Psoas muscle (tissue), 8 donors: Measurements from ENCODE around the gene DCTN4. TPM values are rescaled to one million over a fixed set of nuclear protein-coding genes. Genes with fewer than 3 reads are reported as not detected.
"Not testable (repeated sequence)": the region's sequence is repeated elsewhere in the genome, so short reads cannot be mapped to it uniquely, and the experiment has no call there.

Experiments used
- ATAC-seq, 4 donors: fragments of 200-7000 bp; cut with Tn5 transposase; one replicate each; pipeline ENCODE4 v1.9.1; 2020; ENCODE audit warnings: moderate library complexity in 3 of 4, mild to moderate bottlenecking in 2 of 4
- DNase-seq, 2 donors: peaks; one replicate each; pipeline ENCODE4 v3.0.0-alpha.2; 2020
- H3K27ac ChIP-seq: fragments of 200-600 bp; one replicate; pipeline ENCODE4 v1.8.0; 2022
- H3K27me3 ChIP-seq, 3 donors: fragments of 200-600 bp in 1 of 3; one replicate each; pipeline versions ENCODE4 v1.6.1 to v1.8.0; 2013 to 2022; ENCODE audit warnings: low read length in 2 of 3, mild to moderate bottlenecking in 2 of 3, moderate library complexity in 1 of 3; ENCODE audit not compliant: insufficient read depth in 3 of 3
- H3K36me3 ChIP-seq, 2 donors: fragments of 200-600 bp in 1 of 2; one replicate each; pipeline versions ENCODE4 v1.6.1 to v1.8.0; 2013 to 2022; ENCODE audit warnings: low read depth in 1 of 2, mild to moderate bottlenecking in 1 of 2, moderate library complexity in 1 of 2; ENCODE audit not compliant: insufficient read depth in 1 of 2
- H3K4me1 ChIP-seq: fragments of 200-600 bp; one replicate; pipeline ENCODE4 v1.8.0; 2022
- H3K4me3 ChIP-seq: fragments of 200-600 bp; one replicate; pipeline ENCODE4 v1.8.0; 2022; ENCODE audit warnings: mild to moderate bottlenecking
- H3K9me3 ChIP-seq: fragments of 200-600 bp; one replicate; pipeline ENCODE4 v1.8.0; 2022
- CTCF ChIP-seq: fragments of 200-600 bp; IDR thresholded peaks from one replicate; pipeline ENCODE4 v1.8.0; 2022; ENCODE audit warnings: antibody characterized with exemption
- WGBS, 3 donors: extraction: QIAGEN DNeasy Blood & Tissue Kit; methylation state at CpG; one replicate each; pipeline versions ENCODE4 v1.1.6 to v1.1.7; 2013; 5-methylcytosine and 5-hydroxymethylcytosine counted together
- intact Hi-C, 2 donors: fragments of 100-400 bp; cut with DNase I; formaldehyde crosslinking; loops; one replicate each; pipeline versions ENCODE4 v1.11.0 to v1.14.2; 2022
- polyA plus RNA-seq, 3 donors: library from polyadenylated mRNA; stranded (reverse); fragments of 200-250 nt; gene quantifications; one replicate each; pipeline ENCODE4 v1.2.3, GENCODE V29; 2013
- total RNA-seq, 4 donors: library from RNA; stranded (reverse); fragmentation: NEBNext Ultra II Directional in 2 of 4; extraction: Animal tissue kit (Norgen Biotek cat#: 25700) in 2 of 4; gene quantifications; one replicate each; pipeline versions ENCODE4 v1.2.1 to v1.2.4, GENCODE V29; 2021 to 2023
- donor health status: healthy with polysubstance abuse.
- donor health status: DM: no; HTN: no; CAD: no; lungs with moderate emphysema.
- donor health status: Bipolar disorder and iron deficiency.
- donor health status: healthy.
- donor health status: DM: yes; HTN: yes; CAD: no.
- donor health status: DM: no; HTN: no; CAD: no.
- donor health status: DM: no; HTN: no; CAD: no.
- donor health status: DM: yes; HTN: yes; CAD: no.

DCTN4 gene
- total and polyA plus RNA-seq, 7 donors, result 28.8 to 81.5 (median 50.9) TPM

GRCh38 chr5:150751096-150751891 lies 7.5 kb downstream of the DCTN4 start:
- Histone ChIP-seq H3K4me3 (no peak overlapping the region), H3K27ac (peak overlapping the region; percentile 1), H3K4me1 (peaks cover 7% of the 10 kb centered on the region), H3K36me3 (peaks cover 7 to 72% of the 10 kb centered on the region in 2 donors), H3K9me3 (no peaks in the 10 kb centered on the region), H3K27me3 (no peaks in the 10 kb centered on the region)
- intact Hi-C loops, result no loop called here
- TF ChIP-seq CTCF, result no peak
- ATAC-seq (no peak), DNase-seq (no peak)
- 73 to 79% (median 78%) methylated on average over 3 of the region's 3 CpGs for WGBS, 3 donors

- WGBS, 3 donors, result 82 to 88% (median 85%) methylated on average over 2 of the region's 2 CpGs
- Histone ChIP-seq H3K27me3 (no peaks in the 10 kb centered on the region), H3K27ac (peak overlapping the region; percentile 1), H3K9me3 (no peaks in the 10 kb centered on the region), H3K4me1 (peaks cover 7% of the 10 kb centered on the region), H3K36me3 (peaks cover 7 to 64% of the 10 kb centered on the region in 2 donors), H3K4me3 (no peak overlapping the region)
- ATAC-seq (no peak), DNase-seq (no peak)
- no peak for TF ChIP-seq CTCF
- intact Hi-C loops, result no loop called here
These were observed 8.3 kb downstream of the DCTN4 start for GRCh38 chr5:150750469-150750868.

- ATAC-seq, DNase-seq, H3K4me3 ChIP-seq, H3K27ac ChIP-seq, intact Hi-C loops, H3K9me3 ChIP-seq, H3K27me3 ChIP-seq: not testable (repeated sequence)
- Histone ChIP-seq H3K4me1 (peaks cover 17% of the 10 kb centered on the region), H3K36me3 (peaks cover 0 to 27% of the 10 kb centered on the region in 2 donors)
- WGBS, 3 donors, result 97 to 99% (median 98%) methylated on average over 8 to 9 of the region's 9 CpGs
These were observed 15.7 kb downstream of the DCTN4 start for GRCh38 chr5:150743142-150743488.

- H3K9me3 ChIP-seq, H3K27me3 ChIP-seq, ATAC-seq, DNase-seq, H3K4me3 ChIP-seq, H3K27ac ChIP-seq, intact Hi-C loops: not testable (repeated sequence)
- H3K36me3 ChIP-seq, result peaks cover 0 to 27% of the 10 kb centered on the region in 2 donors
- H3K4me1 ChIP-seq, result peaks cover 22% of the 10 kb centered on the region
- WGBS, 3 donors, result 92 to 96% (median 95%) methylated on average over 18 of the region's 18 CpGs
These were observed 16.2 kb downstream of the DCTN4 start for GRCh38 chr5:150742455-150743141.

GRCh38 chr5:150740992-150741391 lies 17.8 kb downstream of the DCTN4 start:
- DNase-seq (no peak), ATAC-seq (no peak)
- Histone ChIP-seq H3K27me3 (no peaks in the 10 kb centered on the region), H3K9me3 (no peaks in the 10 kb centered on the region), H3K36me3 (peaks cover 0 to 27% of the 10 kb centered on the region in 2 donors), H3K4me3 (no peak overlapping the region), H3K4me1 (peaks cover 23% of the 10 kb centered on the region), H3K27ac (no peak overlapping the region)
- intact Hi-C loops, result no loop called here
- TF ChIP-seq CTCF, result no peak
